Ovary (tissue), 3 donors: ENCODE results near the gene TTLL11.

Source experiments
- EP300 ChIP-seq: sonication (generic); formaldehyde crosslinking; IDR thresholded peaks from one replicate; pipeline ENCODE4 v1.6.1; 2017; ENCODE audit warnings: antibody characterized with exemption
- TF ChIP-seq, protein P1 (sequence below), 3 donors: fragments of 450-650 bp in 2 of 3; fragments of 200-600 bp in 1 of 3; IDR thresholded peaks; one replicate each; pipeline versions ENCODE4 v1.5.1 to v1.8.0; 2016 to 2022; ENCODE audit warnings: antibody characterized with exemption in 3 of 3, mild to moderate bottlenecking in 1 of 3
- donor health status: DM: no; HTN: no; CAD: no.

DNA sequence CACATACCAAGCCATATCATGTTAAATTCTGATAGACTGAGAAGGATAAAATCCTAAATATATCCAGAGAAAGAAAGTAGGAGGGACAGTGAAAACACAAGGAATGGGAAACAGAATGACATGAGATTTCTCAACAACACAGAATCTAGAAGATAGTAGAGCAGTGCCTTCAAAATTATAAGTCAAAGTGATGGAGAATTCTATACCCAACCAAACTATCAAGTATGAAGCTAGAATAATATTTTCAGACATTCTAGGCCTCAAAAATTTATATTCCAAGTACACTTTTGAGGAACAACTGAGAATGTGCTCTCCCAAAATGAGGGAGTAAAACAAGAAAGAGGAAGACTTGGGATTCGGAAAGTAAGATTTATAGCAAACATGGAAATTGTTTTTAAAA lies 10.9 kb upstream of the TTLL11 start:
- TF ChIP-seq, protein P1, sequence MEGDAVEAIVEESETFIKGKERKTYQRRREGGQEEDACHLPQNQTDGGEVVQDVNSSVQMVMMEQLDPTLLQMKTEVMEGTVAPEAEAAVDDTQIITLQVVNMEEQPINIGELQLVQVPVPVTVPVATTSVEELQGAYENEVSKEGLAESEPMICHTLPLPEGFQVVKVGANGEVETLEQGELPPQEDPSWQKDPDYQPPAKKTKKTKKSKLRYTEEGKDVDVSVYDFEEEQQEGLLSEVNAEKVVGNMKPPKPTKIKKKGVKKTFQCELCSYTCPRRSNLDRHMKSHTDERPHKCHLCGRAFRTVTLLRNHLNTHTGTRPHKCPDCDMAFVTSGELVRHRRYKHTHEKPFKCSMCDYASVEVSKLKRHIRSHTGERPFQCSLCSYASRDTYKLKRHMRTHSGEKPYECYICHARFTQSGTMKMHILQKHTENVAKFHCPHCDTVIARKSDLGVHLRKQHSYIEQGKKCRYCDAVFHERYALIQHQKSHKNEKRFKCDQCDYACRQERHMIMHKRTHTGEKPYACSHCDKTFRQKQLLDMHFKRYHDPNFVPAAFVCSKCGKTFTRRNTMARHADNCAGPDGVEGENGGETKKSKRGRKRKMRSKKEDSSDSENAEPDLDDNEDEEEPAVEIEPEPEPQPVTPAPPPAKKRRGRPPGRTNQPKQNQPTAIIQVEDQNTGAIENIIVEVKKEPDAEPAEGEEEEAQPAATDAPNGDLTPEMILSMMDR (IDR thresholded peaks at IDR 0.05): no peak
- TF ChIP-seq EP300: no peak
